OCI-LY1 (cell line): Measurements from ENCODE around the gene CBL.

Source experiments
- CTCF ChIP-seq: fragments of 200-600 bp; sonication (generic), shearing (Covaris generic); IDR thresholded peaks from 2 replicates; pipeline ENCODE4 v1.5.1; 2017; ENCODE audit warnings: mild to moderate bottlenecking, antibody characterized with exemption, low read length, moderate library complexity, mixed read lengths
- EZH2 ChIP-seq: fragments of 200-600 bp; sonication (generic), shearing (Covaris generic); IDR thresholded peaks from 2 replicates; pipeline ENCODE4 v1.8.0; 2017; ENCODE audit warnings: borderline replicate concordance, mixed run types, mild to moderate bottlenecking, antibody characterized with exemption, low read length, moderate library complexity, mixed read lengths

GRCh38 chr11:119316016-119316728 is 110.0 kb downstream of the CBL start:
- no peak for TF ChIP-seq CTCF
- TF ChIP-seq EZH2, result no peak
